CMK (cell line): ENCODE results near the gene NEK1.

Experiments used
- DNase-seq: peaks from one replicate; pipeline ENCODE4 v3.0.0-alpha.2; 2010; ENCODE audit warnings: low read depth

Gene NEK1

DNA sequence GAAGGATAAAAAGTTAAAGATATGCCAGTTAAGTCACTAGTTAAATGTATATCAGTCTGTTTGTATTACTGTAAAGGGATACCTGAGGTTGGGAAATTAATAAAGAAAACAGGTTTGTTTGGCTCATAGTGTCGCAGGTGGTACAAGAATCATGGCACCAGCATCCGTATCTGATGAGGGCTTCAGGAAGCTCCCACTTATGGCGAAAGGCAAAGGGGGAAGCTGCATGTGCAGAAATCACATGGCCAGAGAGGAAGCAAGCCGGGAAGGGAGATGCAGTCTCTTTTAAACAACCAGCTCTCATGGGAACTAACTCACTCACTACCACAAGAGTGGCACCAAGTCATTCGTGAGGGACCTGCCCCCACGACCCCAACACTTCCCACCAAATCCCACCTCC is 249.8 kb downstream of the NEK1 start:
- DNase-seq, result no peak

DNA sequence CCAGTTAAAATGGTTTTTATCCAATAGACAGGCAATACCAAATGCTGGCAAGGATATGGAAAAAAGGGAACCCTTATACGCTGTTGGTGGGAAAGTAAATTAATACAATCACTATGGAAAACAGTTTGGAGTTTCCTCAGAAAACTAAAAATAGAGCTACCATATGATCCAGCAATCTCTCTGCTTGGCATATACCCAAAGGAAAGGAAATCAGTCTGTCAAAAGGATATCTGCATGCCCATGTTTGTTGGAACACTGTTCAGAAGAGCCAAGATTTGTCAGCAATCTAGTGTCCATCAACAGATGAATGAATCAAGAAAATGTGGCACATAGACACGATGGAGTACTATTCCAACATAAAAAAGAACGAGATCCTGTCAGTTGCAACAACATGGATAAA is 250.6 kb downstream of the NEK1 start:
- no peak for DNase-seq

DNA sequence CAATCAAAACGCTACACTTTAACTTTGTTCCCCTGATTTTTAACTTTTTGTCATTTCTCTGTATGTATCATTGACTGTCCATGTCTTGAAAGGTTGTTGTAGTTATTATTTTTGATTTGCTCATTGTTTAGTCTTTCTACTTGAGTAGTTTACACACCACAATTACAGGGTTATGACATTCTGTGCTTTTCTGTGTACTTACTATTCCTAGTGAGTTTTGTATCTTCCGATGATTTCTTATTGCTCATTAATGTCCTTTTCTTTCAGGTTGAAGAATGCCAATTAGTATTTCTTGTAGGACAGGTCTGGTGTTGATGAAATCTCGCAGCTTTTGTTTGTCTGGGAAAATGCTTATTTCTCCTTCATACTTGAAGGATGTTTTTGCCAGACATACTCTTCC is 252.4 kb downstream of the NEK1 start:
- DNase-seq, result no peak

DNA sequence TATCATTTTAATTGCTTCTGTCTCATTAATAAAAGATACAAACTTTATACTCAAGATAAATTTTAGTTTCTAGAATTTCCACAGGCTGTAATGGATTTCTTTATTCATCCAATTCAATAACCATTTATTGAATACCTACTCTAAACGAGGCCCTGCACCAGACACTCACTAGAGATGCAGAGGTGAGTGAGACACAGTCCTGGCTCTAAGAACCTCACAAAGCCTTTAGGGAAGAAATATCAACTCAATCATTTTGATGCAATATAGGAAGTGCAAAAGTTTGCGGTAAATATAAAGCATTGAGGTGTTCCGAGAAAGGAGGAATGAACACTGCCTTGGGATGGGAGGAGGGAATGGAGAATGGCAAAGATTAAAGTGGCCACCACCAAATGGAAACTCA is 260.0 kb downstream of the NEK1 start:
- no peak for DNase-seq

DNA sequence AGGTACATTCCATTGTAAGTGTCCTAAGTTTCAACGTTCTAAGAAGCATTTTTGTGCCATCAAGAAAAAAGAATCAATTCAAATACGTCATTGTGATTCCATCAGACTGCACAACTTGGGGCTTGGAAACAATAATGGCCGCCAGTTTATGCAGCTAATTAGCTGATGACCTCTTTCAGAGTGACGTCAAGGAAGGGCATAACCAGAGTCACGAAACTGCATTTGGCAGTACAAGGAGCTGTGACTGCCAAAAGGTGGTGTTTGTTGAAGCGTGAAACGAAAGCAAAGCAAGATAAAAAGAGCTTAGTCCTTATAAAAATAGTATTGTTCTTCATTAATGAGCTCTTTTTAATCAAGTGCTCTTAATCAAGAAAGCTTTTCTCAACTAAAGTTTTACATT is 260.5 kb downstream of the NEK1 start:
- no peak for DNase-seq

DNA sequence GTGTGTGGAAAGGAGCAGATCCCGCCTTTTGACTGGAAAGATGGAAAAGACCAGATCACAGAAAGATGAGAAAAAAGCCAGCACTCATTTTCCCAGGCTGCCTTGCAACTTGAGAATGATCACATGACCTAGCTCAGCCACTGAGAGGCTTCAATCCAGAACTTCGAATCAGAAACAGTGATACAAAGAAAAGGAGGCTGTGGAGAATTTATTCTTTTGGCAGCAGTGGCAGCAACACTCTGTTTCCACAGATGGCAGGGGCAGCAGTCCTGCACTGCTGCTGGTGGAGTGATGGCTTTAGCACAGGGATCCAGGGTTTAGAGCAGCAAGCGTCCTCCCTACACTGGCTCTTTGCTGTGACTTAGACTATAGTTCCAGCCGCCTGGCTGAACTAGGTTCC is 263.8 kb downstream of the NEK1 start:
- no peak for DNase-seq

DNA sequence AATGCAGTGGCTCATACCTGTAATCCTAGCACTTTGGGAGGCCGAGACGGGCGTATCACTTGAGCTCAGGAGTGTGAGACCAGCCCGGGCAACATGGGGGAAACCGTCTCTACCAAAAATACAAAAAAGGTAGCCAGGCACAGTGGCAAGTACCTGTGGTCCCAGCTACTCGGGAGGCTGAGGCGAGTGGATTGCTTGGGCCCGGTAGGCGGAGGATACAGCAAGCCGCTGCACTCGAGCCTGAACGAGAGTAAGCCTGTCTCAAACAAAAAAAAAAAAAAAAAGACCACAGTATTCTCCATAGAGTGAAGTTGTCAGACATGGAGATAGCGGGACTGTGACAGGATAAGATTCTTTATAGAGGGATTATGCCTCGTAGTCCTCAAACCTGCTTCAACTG is 265.5 kb downstream of the NEK1 start:
- DNase-seq, result no peak

DNA sequence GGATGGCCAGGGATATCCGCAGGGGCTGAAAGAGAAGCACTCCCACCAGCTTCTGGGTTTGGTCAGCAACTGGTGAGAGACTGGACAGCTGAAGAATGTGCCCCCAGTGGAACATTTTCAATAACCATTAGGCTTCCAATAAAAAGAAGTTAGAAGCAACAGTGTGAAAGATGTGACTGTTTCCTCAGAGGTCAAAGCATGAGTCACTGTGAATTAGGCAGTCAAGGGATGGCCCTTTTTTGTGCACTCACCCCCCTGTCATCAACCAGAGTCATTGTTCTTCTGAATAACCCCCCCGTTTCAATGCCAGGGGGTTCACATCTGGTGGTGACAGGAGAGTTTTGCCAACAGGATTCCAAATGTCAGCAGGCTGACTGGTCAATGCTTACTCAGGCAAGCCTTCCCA is 267.1 kb downstream of the NEK1 start:
- DNase-seq, result no peak
